GM12891 (cell line): Measurements from ENCODE around the gene RHBDL1.

ENCODE experiments used
- POLR2A ChIP-seq: IDR thresholded peaks from 2 replicates; pipeline ENCODE4 v1.6.1; 2011; ENCODE audit warnings: low read depth, low read length, control low read depth
- POLR2AphosphoS5 ChIP-seq: IDR thresholded peaks from 2 replicates; pipeline ENCODE4 v1.6.1; 2011; ENCODE audit warnings: low read depth, low read length, control low read depth
- TAF1 ChIP-seq: IDR thresholded peaks from 2 replicates; pipeline ENCODE4 v1.6.1; 2011; ENCODE audit warnings: low read depth, low read length, control low read depth

DNA sequence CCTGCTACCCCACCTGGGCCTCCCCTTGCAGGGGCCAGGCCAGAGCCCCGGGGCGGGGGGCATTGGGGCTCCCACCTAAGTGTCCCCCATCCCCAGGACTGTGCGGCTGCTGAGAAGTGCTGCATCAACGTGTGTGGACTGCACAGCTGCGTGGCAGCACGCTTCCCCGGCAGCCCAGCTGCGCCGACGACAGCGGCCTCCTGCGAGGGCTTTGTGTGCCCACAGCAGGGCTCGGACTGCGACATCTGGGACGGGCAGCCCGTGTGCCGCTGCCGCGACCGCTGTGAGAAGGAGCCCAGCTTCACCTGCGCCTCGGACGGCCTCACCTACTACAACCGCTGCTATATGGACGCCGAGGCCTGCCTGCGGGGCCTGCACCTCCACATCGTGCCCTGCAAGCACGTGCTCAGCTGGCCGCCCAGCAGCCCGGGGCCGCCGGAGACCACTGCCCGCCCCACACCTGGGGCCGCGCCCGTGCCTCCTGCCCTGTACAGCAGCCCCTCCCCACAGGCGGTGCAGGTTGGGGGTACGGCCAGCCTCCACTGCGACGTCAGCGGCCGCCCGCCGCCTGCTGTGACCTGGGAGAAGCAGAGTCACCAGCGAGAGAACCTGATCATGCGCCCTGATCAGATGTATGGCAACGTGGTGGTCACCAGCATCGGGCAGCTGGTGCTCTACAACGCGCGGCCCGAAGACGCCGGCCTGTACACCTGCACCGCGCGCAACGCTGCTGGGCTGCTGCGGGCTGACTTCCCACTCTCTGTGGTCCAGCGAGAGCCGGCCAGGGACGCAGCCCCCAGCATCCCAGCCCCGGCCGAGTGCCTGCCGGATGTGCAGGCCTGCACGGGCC, 42.8 kb upstream of the RHBDL1 start:
- TF ChIP-seq POLR2A (no peak), TAF1 (no peak), POLR2AphosphoS5 (no peak)
